Type B pancreatic cell (in vitro differentiated cells): Measurements from ENCODE around the gene RNF224. TPM values are rescaled to one million over a fixed set of nuclear protein-coding genes. Genes with fewer than 3 reads are reported as not detected.
A peak's percentile ranks its signal among the peaks of the same experiment; 100 is the strongest.

Experiments
- DNase-seq: peaks from one replicate; pipeline ENCODE4 v3.0.0; 2021; ENCODE audit warnings: mixed read lengths; ENCODE audit not compliant: unreplicated experiment; ENCODE audit errors: extremely low spot score
- H3K27ac Mint-ChIP-seq: 2 replicates; pipeline ENCODE4 v1.8.0; 2021; ENCODE audit warnings: mild to moderate bottlenecking, mixed read lengths
- H3K27me3 Mint-ChIP-seq: 2 replicates; pipeline ENCODE4 v1.8.0; 2021; ENCODE audit warnings: mixed read lengths
- H3K36me3 Mint-ChIP-seq: 2 replicates; pipeline ENCODE4 v1.8.0; 2021; ENCODE audit warnings: mixed read lengths
- H3K4me1 Mint-ChIP-seq: one replicate; pipeline ENCODE4 v1.8.0; 2021; ENCODE audit warnings: mixed read lengths; ENCODE audit not compliant: unreplicated experiment
- H3K4me3 Mint-ChIP-seq: 2 replicates; pipeline ENCODE4 v1.8.0; 2021; ENCODE audit warnings: mild to moderate bottlenecking, mixed read lengths
- H3K9me3 Mint-ChIP-seq: 2 replicates; pipeline ENCODE4 v1.8.0; 2021; ENCODE audit warnings: mixed read lengths
- total RNA-seq: library from RNA; stranded (reverse); gene quantifications from 2 replicates; pipeline ENCODE4 v1.2.1, GENCODE V29; 2021; ENCODE audit warnings: low replicate concordance
- TF ChIP-seq, protein P1 (sequence below): fragments of 200-600 bp; sonication (generic); conservative IDR thresholded peaks from 2 replicates; pipeline ENCODE4 v1.5.0; 2021; ENCODE audit warnings: antibody characterized with exemption, mild to moderate bottlenecking

Gene RNF224
- total RNA-seq, 1 donor from 2014 or later = 0.48 TPM

- no peak for DNase-seq
- peak overlapping the region; percentile 91 for H3K27ac Mint-ChIP-seq
- no peaks in the 10 kb centered on the region for H3K27me3 Mint-ChIP-seq
- TF ChIP-seq, protein P1, sequence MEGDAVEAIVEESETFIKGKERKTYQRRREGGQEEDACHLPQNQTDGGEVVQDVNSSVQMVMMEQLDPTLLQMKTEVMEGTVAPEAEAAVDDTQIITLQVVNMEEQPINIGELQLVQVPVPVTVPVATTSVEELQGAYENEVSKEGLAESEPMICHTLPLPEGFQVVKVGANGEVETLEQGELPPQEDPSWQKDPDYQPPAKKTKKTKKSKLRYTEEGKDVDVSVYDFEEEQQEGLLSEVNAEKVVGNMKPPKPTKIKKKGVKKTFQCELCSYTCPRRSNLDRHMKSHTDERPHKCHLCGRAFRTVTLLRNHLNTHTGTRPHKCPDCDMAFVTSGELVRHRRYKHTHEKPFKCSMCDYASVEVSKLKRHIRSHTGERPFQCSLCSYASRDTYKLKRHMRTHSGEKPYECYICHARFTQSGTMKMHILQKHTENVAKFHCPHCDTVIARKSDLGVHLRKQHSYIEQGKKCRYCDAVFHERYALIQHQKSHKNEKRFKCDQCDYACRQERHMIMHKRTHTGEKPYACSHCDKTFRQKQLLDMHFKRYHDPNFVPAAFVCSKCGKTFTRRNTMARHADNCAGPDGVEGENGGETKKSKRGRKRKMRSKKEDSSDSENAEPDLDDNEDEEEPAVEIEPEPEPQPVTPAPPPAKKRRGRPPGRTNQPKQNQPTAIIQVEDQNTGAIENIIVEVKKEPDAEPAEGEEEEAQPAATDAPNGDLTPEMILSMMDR = no peak
- H3K9me3 Mint-ChIP-seq = no peaks in the 10 kb centered on the region
- peaks cover 6% of the 10 kb centered on the region for H3K36me3 Mint-ChIP-seq
- peaks cover 27% of the 10 kb centered on the region for H3K4me1 Mint-ChIP-seq
- H3K4me3 Mint-ChIP-seq = peak overlapping the region; percentile 94
Observed at GRCh38 chr9:137204731-137205125, 22.6 kb upstream of the RNF224 start.

- peaks cover 6% of the 10 kb centered on the region for H3K36me3 Mint-ChIP-seq
Observed at GRCh38 chr9:137205126-137206069, 21.9 kb upstream of the RNF224 start, which contains the start of the genes NDOR1 and TMEM203. NDOR1 (plus strand) TSS chr9:137205700; CDS start chr9:137205778, 78 bp downstream. TMEM203 (minus strand) TSS chr9:137205648; CDS start chr9:137205414, 234 bp downstream.

DNA sequence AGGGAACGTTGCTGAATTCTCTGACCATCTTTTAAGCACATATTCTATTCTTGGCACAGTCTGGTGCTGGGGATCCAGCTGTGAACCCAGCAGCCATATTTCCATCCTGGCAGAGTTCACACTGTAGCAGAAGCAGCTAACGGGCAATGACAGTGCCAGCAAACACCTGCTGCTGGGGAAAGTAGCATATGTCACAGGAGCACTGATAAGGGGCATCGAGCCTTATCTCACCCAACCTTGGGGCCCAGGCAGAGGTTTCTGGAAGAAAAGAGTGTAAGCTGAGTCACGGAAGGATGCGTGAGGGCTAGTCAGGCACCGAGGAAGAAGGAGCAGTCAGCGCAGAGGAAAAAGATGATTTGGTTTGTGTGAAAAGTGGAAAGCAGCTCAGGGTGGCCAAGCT is 20.7 kb upstream of the RNF224 start:
- Mint-ChIP-seq H3K4me1 (peaks cover 24% of the 10 kb centered on the region), H3K27ac (peak overlapping the region; percentile 86), H3K9me3 (no peaks in the 10 kb centered on the region), H3K27me3 (no peaks in the 10 kb centered on the region), H3K36me3 (peaks cover 6% of the 10 kb centered on the region), H3K4me3 (peak overlapping the region; percentile 94)
- TF ChIP-seq, protein P1 = no peak
- DNase-seq = no peak

More at GRCh38 chr9:137205126-137206069, 21.9 kb upstream of the RNF224 start, which contains the start of the genes NDOR1 and TMEM203:
- Mint-ChIP-seq H3K4me3 (peak within 1 kb of the TSS; percentile 94), H3K27me3 (no peaks in the 10 kb centered on the region), H3K27ac (peak within 1 kb of the TSS; percentile 91), H3K9me3 (no peaks in the 10 kb centered on the region), H3K4me1 (peaks cover 27% of the 10 kb centered on the region)
- TF ChIP-seq, protein P1 = no peak
- DNase-seq = peak; percentile 93

DNA sequence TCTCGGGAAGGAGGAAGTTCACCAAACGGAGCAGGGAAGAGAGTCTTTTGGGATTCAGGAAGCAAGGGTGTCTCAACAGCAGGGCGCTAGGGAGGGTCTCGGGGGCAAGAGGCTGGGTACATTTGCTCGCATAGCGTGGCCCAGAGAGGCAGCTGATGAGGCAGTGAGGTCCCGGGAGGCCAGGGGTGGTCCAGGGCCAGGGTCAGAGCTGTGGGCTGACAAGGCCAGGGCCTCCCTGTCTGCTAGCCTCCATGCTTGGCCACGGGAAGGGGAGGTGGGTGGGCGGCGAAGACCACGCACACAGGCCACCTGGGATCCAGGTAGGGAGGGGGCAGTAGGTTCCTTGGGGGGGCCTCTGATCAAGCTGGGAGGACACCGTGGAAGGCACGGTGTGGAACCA is 15.8 kb upstream of the RNF224 start:
- no peaks in the 10 kb centered on the region for H3K27me3 Mint-ChIP-seq
- H3K9me3 Mint-ChIP-seq = no peaks in the 10 kb centered on the region
- DNase-seq = no peak
- peaks cover 7% of the 10 kb centered on the region for H3K4me1 Mint-ChIP-seq
- H3K36me3 Mint-ChIP-seq = peaks cover 6% of the 10 kb centered on the region
- H3K27ac Mint-ChIP-seq = no peak overlapping the region
- TF ChIP-seq, protein P1 = no peak
- H3K4me3 Mint-ChIP-seq = no peak overlapping the region

- H3K4me1 Mint-ChIP-seq = peaks cover 4% of the 10 kb centered on the region
- no peaks in the 10 kb centered on the region for H3K27me3 Mint-ChIP-seq
- H3K4me3 Mint-ChIP-seq = no peak overlapping the region
- H3K36me3 Mint-ChIP-seq = peaks cover 2% of the 10 kb centered on the region
- no peaks in the 10 kb centered on the region for H3K9me3 Mint-ChIP-seq
- TF ChIP-seq, protein P1 = no peak
- no peak for DNase-seq
- H3K27ac Mint-ChIP-seq = no peak overlapping the region
Observed at GRCh38 chr9:137212520-137212919, 14.8 kb upstream of the RNF224 start.
